ENCODE data around the gene DYSF. TPM values are rescaled to one million over a fixed set of nuclear protein-coding genes. Genes with fewer than 3 reads are reported as not detected.

Gene DYSF
- total and polyA plus RNA-seq, 2 donors (not counting 3 experiments of a cell fraction or from before 2014, with no cell fraction given): 50.9 to 152 TPM

- no peak overlapping the region for H3K9ac ChIP-seq (replicated peaks; ENCODE audit: extremely low read depth, insufficient read depth, low read length)
- dilution Hi-C loops (cut with MboI; ENCODE audit: extremely low pct_ligation_motif_present, low sequenced_read_pairs): no loop called here
- H3K36me3 ChIP-seq (ENCODE audit: control insufficient read depth in 2 of 2, extremely low read depth in 1 of 2, insufficient read depth in 2 of 2, low read length in 2 of 2): peaks cover 2 to 40% of the 10 kb centered on the region in 2 experiments
- DNase-seq (ENCODE audit: low read depth, low spot score) (no peak), FAIRE-seq (no peak)
- no peaks in the 10 kb centered on the region for H3K4me1 ChIP-seq (ENCODE audit: control insufficient read depth, extremely low read depth, insufficient read depth, low read length)
- no peaks in the 10 kb centered on the region for H3K79me2 ChIP-seq (ENCODE audit: control insufficient read depth, insufficient read depth, low read length)
- no peak overlapping the region for H3K4me3 ChIP-seq (replicated peaks in 1 of 3; ENCODE audit: insufficient read depth in 1 of 3, low read depth in 1 of 3, low read length in 3 of 3)
- ChIA-PET CTCF (interaction anchor here (1.8 kb wide), 1 partner anchor 130 kb away, joined by 5 read pairs; no protein-coding TSS in a partner anchor), POLR2A (no interaction called here)
- no peak overlapping the region for H3K27ac ChIP-seq (ENCODE audit: insufficient read depth, low read depth, low read length)
- intact Hi-C loops (cut with micrococcal nuclease): no loop called here
- TF ChIP-seq MYC (IDR thresholded peaks at IDR 0.05; ENCODE audit: low read depth, low read length) (no peak), MAX (IDR thresholded peaks at IDR 0.05; ENCODE audit: insufficient read depth, insufficient read length) (no peak), GATA2 (IDR thresholded peaks at IDR 0.05; ENCODE audit: insufficient read depth, insufficient read length, low read depth, low read length) (no peak), JUN (IDR thresholded peaks at IDR 0.05; ENCODE audit: borderline replicate concordance, insufficient read depth, insufficient read length, low read depth) (no peak), POLR2A (IDR thresholded peaks at IDR 0.05; ENCODE audit: low read depth, low read length) (no peak), POLR2AphosphoS5 (IDR thresholded peaks at IDR 0.05; ENCODE audit: insufficient read depth, low read depth, low read length) (no peak), EZH2 (IDR thresholded peaks at IDR 0.05; ENCODE audit: borderline replicate concordance, low read depth, low read length, severe bottlenecking) (no peak), FOS (IDR thresholded peaks at IDR 0.05; ENCODE audit: borderline replicate concordance, insufficient read depth, low read length) (no peak), CTCF (IDR thresholded peaks at IDR 0.05; ENCODE audit: extremely low read depth in 1 of 2, insufficient read depth in 1 of 2, low read depth in 1 of 2, low read length in 2 of 2) (no peak)
- BruUV-seq (replicated peaks): no TSS peak
- no peaks in the 10 kb centered on the region for H4K20me1 ChIP-seq (replicated peaks; ENCODE audit: control insufficient read depth, extremely low read depth, insufficient read depth, low read length)
- H2AFZ ChIP-seq (ENCODE audit: low read depth, low read length): no peak overlapping the region
- H3K9me1 ChIP-seq (replicated peaks; ENCODE audit: control insufficient read depth, extremely low read depth, insufficient read depth, low read length): no peaks in the 10 kb centered on the region
- H3K9me3 ChIP-seq (replicated peaks; ENCODE audit: control insufficient read depth, insufficient read depth, low read length): no peaks in the 10 kb centered on the region
- no peak overlapping the region for H3K4me2 ChIP-seq (ENCODE audit: insufficient read depth, low read length)
- H3K27me3 ChIP-seq (ENCODE audit: control insufficient read depth in 2 of 2, insufficient read depth in 2 of 2, low read length in 2 of 2): no peaks in the 10 kb centered on the region
These were observed 215.7 kb downstream of the DYSF start for GRCh38 chr2:71669058-71669456.

All from endothelial cell of umbilical vein (primary cell).